ENCODE results near the gene SOS1. TPM values are rescaled to one million over a fixed set of nuclear protein-coding genes. Genes with fewer than 3 reads are reported as not detected.

SOS1 gene
- 20.8 and 26.6 TPM in 2 replicates for total RNA-seq (2016; rRNA removed; fragmentation: Illumina TruSeq; extraction: Trizol)
- 3.2 and 4.1 TPM in 2 replicates for total RNA-seq (2016; cell fraction: cytosol; rRNA removed; fragmentation: Illumina TruSeq; extraction: Trizol; ENCODE audit: low read depth)
- total RNA-seq (2016; cell fraction: insoluble cytoplasmic fraction; rRNA removed; fragmentation: Illumina TruSeq; extraction: Trizol): 21.0 and 28.9 TPM in 2 replicates
- 12.6 and 14.3 TPM in 2 replicates for total RNA-seq (2016; cell fraction: membrane; rRNA removed; fragmentation: Illumina TruSeq; extraction: Trizol)
- total RNA-seq (2016; cell fraction: nucleus; rRNA removed; fragmentation: Illumina TruSeq; extraction: Trizol): 49.5 and 63.9 TPM in 2 replicates
- 39.5 and 60.4 TPM in 2 replicates for polyA plus RNA-seq (2011; rRNA removed)
- 23.4 and 41.7 TPM in 2 replicates for polyA plus RNA-seq (2011; cell fraction: cytosol; rRNA removed)
- polyA plus RNA-seq (2011; cell fraction: nucleus; rRNA removed): 69.6 and 75.7 TPM in 2 replicates
- 31.5 and 37.6 TPM in 2 replicates for polyA plus RNA-seq (2012)
- polyA plus RNA-seq (2016; cell fraction: cytosol; fragmentation: Illumina TruSeq; extraction: Trizol; ENCODE audit: low read depth): 0.43 and 0.49 TPM in 2 replicates
- polyA plus RNA-seq (2016; cell fraction: insoluble cytoplasmic fraction; fragmentation: Illumina TruSeq; extraction: Trizol; ENCODE audit: low read depth): 21.4 and 27.3 TPM in 2 replicates
- polyA plus RNA-seq (2016; cell fraction: membrane; fragmentation: Illumina TruSeq; extraction: Trizol; ENCODE audit: low read depth): 2.0 and 2.7 TPM in 2 replicates
- 56.1 and 68.3 TPM in 2 replicates for polyA plus RNA-seq (2016; cell fraction: nucleus; fragmentation: Illumina TruSeq; extraction: Trizol; ENCODE audit: insufficient read depth, low read depth)
- polyA minus RNA-seq (2011; rRNA and poly(A)+ RNA removed; ENCODE audit: low replicate concordance): 40.4 and 54.0 TPM in 2 replicates
- polyA minus RNA-seq (2011; cell fraction: cytosol; rRNA and poly(A)+ RNA removed): 39.9 and 41.5 TPM in 2 replicates
- polyA minus RNA-seq (2011; cell fraction: nucleus; rRNA and poly(A)+ RNA removed): 211 and 214 TPM in 2 replicates
- Bru-seq, nascent RNA: percentile 90 among the genes with signal in this experiment
- percentile 89 among the genes with signal in this experiment for BruChase-seq, experiment 1, labeled RNA remaining after a 6-hour chase
- BruChase-seq, experiment 2, labeled RNA remaining after a 2-hour chase: percentile 90 among the genes with signal in this experiment
- long read RNA-seq, experiment 1, partial matches to known transcripts: 3 of 3 reads
- long read RNA-seq, experiment 1, other reads (novel, unspliced or antisense): 0 of 3 reads
- long read RNA-seq, experiment 2, partial matches to known transcripts: 3 of 43 reads
- long read RNA-seq, experiment 2, other reads (novel, unspliced or antisense): 40 of 43 reads

- H3K9me3 ChIP-seq (ENCODE audit: low read length): no peaks in the 10 kb centered on the region
- DNase-seq (ENCODE audit: low spot score): peak; percentile 96
- in situ Hi-C loops (cut with HindIII; ENCODE audit: extremely low pct_ligation_motif_present, low pct_unique_long_range_greater_than_20kb): no loop called here
- peak within 1 kb of the TSS; percentile 96 for H3K4me2 ChIP-seq (ENCODE audit: low read depth, low read length)
- 0% methylated on average over 37 of the region's 60 CpGs for WGBS (ENCODE audit: low lambda C conversion rate)
- intact Hi-C loops (cut with micrococcal nuclease; ENCODE audit: unreplicated experiment): loop anchor here (1.0 to 10.0 kb wide), 4 partner anchors 19 to 366 kb away; partner anchors contain the start of gene SRSF7
- no peak within 1 kb of the TSS for H2AFZ ChIP-seq (ENCODE audit: low read length)
- ATAC-seq: peak; percentile 70
- peak; percentile 56 for FAIRE-seq
- H3K9ac ChIP-seq (ENCODE audit: insufficient read depth, low read depth, low read length): peak within 1 kb of the TSS; percentile 82
- peaks cover 3 to 14% of the 10 kb centered on the region in 2 experiments for H3K36me3 ChIP-seq (replicated peaks in 1 of 2; ENCODE audit: control insufficient read depth in 1 of 2, insufficient read depth in 2 of 2, low read length in 2 of 2)
- no TSS peak for BruUV-seq (replicated peaks)
- peak within 1 kb of the TSS; percentile 69 to 87 (median 80) for H3K4me3 ChIP-seq (replicated peaks in 1 of 3; ENCODE audit: insufficient read depth in 1 of 3, low read depth in 2 of 3, low read length in 3 of 3)
- H3K4me1 ChIP-seq (ENCODE audit: insufficient read depth, low read length): peaks cover 63% of the 10 kb centered on the region
- peaks cover 47% of the 10 kb centered on the region for H3K79me2 ChIP-seq (ENCODE audit: insufficient read depth, low read length)
- POLR2A ChIA-PET: interaction anchor here (0.8 to 4.1 kb wide), 27 partner anchors 9 to 405 kb away, joined by 3 to 71 read pairs (median 4); partner anchors contain the start of genes DHX57 and MORN2
- peak within 1 kb of the TSS; percentile 95 for H3K27ac ChIP-seq (ENCODE audit: extremely low read length, insufficient read depth, low read length)
- no peaks in the 10 kb centered on the region; a peak in 1 of 5 replicates for H3K27me3 ChIP-seq (ENCODE audit: control insufficient read depth in 1 of 2, insufficient read depth in 2 of 2, low read length in 2 of 2)
- CTCF ChIA-PET (ENCODE audit: low intra/inter-chr PET ratio, low total read pairs): interaction anchor here (7.2 kb wide), 1 partner anchor 108 kb away, joined by 53 read pairs; no protein-coding TSS in a partner anchor
- H4K20me1 ChIP-seq (ENCODE audit: insufficient read depth, low read length): peaks cover 39% of the 10 kb centered on the region
- TF ChIP-seq TMF1 (CRISPR knock-in tag; IDR thresholded peaks at IDR 0.05; ENCODE audit: low read depth) (peak; percentile 6; the same call in 1 of the 2 replicates), TRIM22 (IDR thresholded peaks at IDR 0.05) (no peak), ZFP36L1 (CRISPR knock-in tag; IDR thresholded peaks at IDR 0.05) (peak; percentile 92), YY1 (IDR thresholded peaks at IDR 0.05; ENCODE audit: insufficient read depth, insufficient replicate concordance, low read depth, low read length) (peak; percentile 82), ATF1 (CRISPR knock-in tag; IDR thresholded peaks at IDR 0.05) (peak; percentile 65), MNT (IDR thresholded peaks at IDR 0.05) (peak; percentile 63), YEATS2 (CRISPR knock-in tag; IDR thresholded peaks at IDR 0.05; ENCODE audit: borderline replicate concordance) (peak; percentile 85; the same call in 1 of the 2 replicates), FIP1L1 (IDR thresholded peaks at IDR 0.05; ENCODE audit: borderline replicate concordance, insufficient read depth, low read depth, low read length) (peak; percentile 80), POGZ (CRISPR knock-in tag; IDR thresholded peaks at IDR 0.05) (peak; percentile 86), LCORL (IDR thresholded peaks at IDR 0.05) (no peak), LCORL (CRISPR knock-in tag; IDR thresholded peaks at IDR 0.05) (peak; percentile 97)
- TF ChIP-seq, protein P1, sequence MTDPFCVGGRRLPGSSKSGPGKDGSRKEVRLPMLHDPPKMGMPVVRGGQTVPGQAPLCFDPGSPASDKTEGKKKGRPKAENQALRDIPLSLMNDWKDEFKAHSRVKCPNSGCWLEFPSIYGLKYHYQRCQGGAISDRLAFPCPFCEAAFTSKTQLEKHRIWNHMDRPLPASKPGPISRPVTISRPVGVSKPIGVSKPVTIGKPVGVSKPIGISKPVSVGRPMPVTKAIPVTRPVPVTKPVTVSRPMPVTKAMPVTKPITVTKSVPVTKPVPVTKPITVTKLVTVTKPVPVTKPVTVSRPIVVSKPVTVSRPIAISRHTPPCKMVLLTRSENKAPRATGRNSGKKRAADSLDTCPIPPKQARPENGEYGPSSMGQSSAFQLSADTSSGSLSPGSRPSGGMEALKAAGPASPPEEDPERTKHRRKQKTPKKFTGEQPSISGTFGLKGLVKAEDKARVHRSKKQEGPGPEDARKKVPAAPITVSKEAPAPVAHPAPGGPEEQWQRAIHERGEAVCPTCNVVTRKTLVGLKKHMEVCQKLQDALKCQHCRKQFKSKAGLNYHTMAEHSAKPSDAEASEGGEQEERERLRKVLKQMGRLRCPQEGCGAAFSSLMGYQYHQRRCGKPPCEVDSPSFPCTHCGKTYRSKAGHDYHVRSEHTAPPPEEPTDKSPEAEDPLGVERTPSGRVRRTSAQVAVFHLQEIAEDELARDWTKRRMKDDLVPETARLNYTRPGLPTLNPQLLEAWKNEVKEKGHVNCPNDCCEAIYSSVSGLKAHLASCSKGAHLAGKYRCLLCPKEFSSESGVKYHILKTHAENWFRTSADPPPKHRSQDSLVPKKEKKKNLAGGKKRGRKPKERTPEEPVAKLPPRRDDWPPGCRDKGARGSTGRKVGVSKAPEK (CRISPR knock-in tag; IDR thresholded peaks at IDR 0.05; ENCODE audit: borderline replicate concordance): no peak
These were observed at the start of gene SOS1 for GRCh38 chr2:39120771-39121522. Gene SOS1 (minus strand): TSS chr2:39121051. CDS start chr2:39120422, 629 bp downstream.

Measured in HepG2 (cell line).